ENCODE data around the gene STXBP6.

The STXBP6 gene

GRCh38 chr14:24909523-24910302, 140.2 kb downstream of the STXBP6 start:
- H3K4me3 ChIP-seq (ENCODE audit: low read depth, low read length) = no peak overlapping the region
- TF ChIP-seq CTCF (IDR thresholded peaks at IDR 0.05; ENCODE audit: insufficient read depth, low read length, missing control alignments) = no peak
- no peak for DNase-seq (ENCODE audit: low read depth, low spot score)
- ChIA-PET CTCF (no interaction called here), POLR2A (no interaction called here)

GRCh38 chr14:24908592-24909236, 141.2 kb downstream of the STXBP6 start:
- DNase-seq (ENCODE audit: low read depth, low spot score) = no peak
- TF ChIP-seq CTCF (IDR thresholded peaks at IDR 0.05; ENCODE audit: insufficient read depth, low read length, missing control alignments) = no peak
- CTCF ChIA-PET = no interaction called here
- H3K4me3 ChIP-seq (ENCODE audit: low read depth, low read length) = no peak overlapping the region
- POLR2A ChIA-PET = no interaction called here

- POLR2A ChIA-PET = no interaction called here
- no peak for TF ChIP-seq CTCF (IDR thresholded peaks at IDR 0.05; ENCODE audit: insufficient read depth, low read length, missing control alignments)
- no peak overlapping the region for H3K4me3 ChIP-seq (ENCODE audit: low read depth, low read length)
- no peak for DNase-seq (ENCODE audit: low read depth, low spot score)
- CTCF ChIA-PET = no interaction called here
These were observed 145.4 kb downstream of the STXBP6 start for GRCh38 chr14:24904533-24904932.

GRCh38 chr14:24903337-24903736, 146.6 kb downstream of the STXBP6 start:
- H3K4me3 ChIP-seq (ENCODE audit: low read depth, low read length) = no peak overlapping the region
- ChIA-PET POLR2A (no interaction called here), CTCF (no interaction called here)
- no peak for TF ChIP-seq CTCF (IDR thresholded peaks at IDR 0.05; ENCODE audit: insufficient read depth, low read length, missing control alignments)
- no peak for DNase-seq (ENCODE audit: low read depth, low spot score)

- no peak overlapping the region for H3K4me3 ChIP-seq (ENCODE audit: low read depth, low read length)
- no peak for TF ChIP-seq CTCF (IDR thresholded peaks at IDR 0.05; ENCODE audit: insufficient read depth, low read length, missing control alignments)
- ChIA-PET POLR2A (no interaction called here), CTCF (no interaction called here)
- no peak for DNase-seq (ENCODE audit: low read depth, low spot score)
These were observed 149.5 kb downstream of the STXBP6 start for GRCh38 chr14:24900269-24901100.

- TF ChIP-seq CTCF (IDR thresholded peaks at IDR 0.05; ENCODE audit: insufficient read depth, low read length, missing control alignments) = no peak
- POLR2A ChIA-PET = no interaction called here
- DNase-seq (ENCODE audit: low read depth, low spot score) = no peak
These were observed 152.2 kb downstream of the STXBP6 start for GRCh38 chr14:24897793-24898192.

More at GRCh38 chr14:24897793-24898192, 152.2 kb downstream of the STXBP6 start:
- H3K4me3 ChIP-seq (ENCODE audit: low read depth, low read length) = no peak overlapping the region
- CTCF ChIA-PET = no interaction called here
